NCI-H82 treated with DMSO at 0.1 percent for 48 hours (cell line): ENCODE results near the gene ALK.

Experiments used
- DNase-seq: peaks from one replicate; lab custom pipeline; 2025; ENCODE audit not compliant: unreplicated experiment; lab: John Stamatoyannopoulos, UW

ALK gene

DNA sequence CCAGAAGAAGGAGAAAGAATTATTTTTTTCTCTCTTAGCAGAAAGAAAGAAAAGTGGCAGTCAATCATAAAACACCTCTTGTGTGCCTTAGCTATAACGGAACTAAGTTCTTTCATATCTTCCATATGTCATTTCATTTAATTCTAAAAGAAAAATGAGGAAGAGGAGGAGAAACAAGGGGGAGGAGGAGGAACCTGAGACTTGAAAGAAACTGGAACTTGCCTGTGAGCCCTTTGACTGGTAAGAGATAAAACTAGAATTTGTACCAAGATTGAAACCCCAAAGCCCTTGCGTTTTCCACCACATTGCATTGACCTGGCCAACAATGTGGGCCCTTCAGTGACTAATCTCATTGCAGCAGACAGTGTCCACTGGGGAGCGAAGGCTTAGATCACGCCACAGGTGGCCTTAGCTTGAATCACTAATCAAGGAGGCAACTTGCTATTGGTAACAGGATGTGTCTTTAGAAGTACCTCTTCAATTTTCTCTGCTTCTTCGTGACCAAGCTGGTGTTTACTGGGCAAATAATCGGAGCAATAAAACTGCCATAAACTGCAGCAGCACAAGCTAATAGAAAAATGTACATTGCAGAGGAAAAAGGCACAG lies 498.2 kb downstream of the ALK start:
- no peak for DNase-seq

DNA sequence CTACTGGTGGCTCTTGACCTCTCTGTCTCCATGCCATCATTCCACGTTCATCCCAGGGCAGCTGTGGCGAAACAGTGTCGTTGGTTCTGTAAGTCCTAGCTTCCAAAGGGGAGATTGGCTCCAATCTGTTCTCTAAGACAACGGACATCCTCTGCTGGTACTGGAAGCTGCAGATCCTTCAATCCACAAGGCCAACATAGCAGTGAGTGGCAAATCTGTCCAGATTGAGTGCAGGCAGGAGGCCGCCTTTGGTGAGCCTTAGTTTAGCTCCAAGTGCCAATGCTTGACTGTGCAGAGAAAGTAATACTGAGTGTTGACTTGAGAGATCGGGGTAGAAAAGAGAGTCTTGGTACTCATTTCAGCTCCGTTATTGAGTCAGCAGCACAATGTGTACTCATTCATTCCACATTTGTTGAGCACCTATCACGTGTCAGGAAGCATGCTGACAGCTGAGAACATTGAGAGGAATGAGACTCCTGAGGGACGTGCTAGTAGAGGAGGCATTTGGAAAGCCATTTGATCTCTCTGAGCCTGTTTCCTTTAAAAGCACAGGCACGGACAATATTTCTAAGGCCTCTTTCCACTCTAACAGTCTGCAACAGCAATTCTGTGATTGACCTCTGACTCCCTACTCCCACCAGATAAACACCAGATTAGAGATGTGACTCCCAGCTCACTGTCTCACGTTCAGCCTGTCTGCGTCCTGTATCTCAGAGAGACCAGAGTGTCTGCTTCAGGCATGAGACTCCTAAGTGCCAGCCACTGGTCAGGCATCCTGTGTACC lies 500.2 kb downstream of the ALK start:
- no peak for DNase-seq

DNA sequence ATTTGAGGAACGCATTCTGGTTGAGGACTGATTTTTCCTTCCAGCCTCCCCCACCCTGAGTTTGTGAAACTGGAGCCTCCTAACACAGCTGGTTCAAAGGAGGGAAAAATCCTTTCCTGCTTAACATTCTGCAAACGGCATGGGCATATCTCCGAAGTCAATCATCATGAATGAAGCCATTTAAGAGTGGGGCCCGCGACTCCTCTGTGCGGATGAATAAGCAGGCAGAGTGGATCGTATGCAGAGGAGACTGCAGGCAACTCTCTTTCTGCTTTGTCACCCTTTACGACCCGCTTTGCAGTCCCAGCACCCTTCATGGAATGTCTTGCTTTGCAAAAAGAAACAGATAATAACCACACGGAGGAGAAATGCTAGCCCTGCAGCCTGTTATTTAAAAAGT lies 500.9 kb downstream of the ALK start:
- DNase-seq, result no peak

GRCh38 chr2:29417630-29418029 lies 503.8 kb downstream of the ALK start:
- DNase-seq, result no peak

- no peak for DNase-seq
Observed at GRCh38 chr2:29412197-29412925, 509.0 kb downstream of the ALK start.

- DNase-seq, result no peak
Observed at GRCh38 chr2:29405707-29406106, 515.7 kb downstream of the ALK start.

DNA sequence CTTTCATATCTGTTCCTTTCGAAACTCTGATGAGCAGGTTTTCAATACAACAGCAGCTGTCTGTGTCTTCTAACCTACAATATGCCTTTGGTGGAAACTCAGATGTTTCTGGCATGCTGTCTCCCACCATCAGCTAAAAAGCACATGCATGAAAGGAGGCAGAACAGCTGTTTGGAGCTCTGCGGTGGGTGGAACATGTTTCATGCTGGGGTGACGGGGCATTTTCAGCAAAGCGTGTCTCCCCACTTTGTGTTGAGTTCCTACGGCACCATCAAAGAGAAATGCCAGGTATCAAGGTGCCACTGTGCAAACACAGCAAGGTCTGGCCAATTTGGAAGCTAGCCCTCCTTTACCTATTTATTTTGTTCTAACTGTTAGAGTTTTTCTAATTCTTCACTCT lies 516.1 kb downstream of the ALK start:
- DNase-seq, result no peak

GRCh38 chr2:29401994-29402393 lies 519.4 kb downstream of the ALK start:
- DNase-seq, result no peak

- DNase-seq, result no peak
Observed at GRCh38 chr2:29400930-29401653, 520.3 kb downstream of the ALK start.

DNA sequence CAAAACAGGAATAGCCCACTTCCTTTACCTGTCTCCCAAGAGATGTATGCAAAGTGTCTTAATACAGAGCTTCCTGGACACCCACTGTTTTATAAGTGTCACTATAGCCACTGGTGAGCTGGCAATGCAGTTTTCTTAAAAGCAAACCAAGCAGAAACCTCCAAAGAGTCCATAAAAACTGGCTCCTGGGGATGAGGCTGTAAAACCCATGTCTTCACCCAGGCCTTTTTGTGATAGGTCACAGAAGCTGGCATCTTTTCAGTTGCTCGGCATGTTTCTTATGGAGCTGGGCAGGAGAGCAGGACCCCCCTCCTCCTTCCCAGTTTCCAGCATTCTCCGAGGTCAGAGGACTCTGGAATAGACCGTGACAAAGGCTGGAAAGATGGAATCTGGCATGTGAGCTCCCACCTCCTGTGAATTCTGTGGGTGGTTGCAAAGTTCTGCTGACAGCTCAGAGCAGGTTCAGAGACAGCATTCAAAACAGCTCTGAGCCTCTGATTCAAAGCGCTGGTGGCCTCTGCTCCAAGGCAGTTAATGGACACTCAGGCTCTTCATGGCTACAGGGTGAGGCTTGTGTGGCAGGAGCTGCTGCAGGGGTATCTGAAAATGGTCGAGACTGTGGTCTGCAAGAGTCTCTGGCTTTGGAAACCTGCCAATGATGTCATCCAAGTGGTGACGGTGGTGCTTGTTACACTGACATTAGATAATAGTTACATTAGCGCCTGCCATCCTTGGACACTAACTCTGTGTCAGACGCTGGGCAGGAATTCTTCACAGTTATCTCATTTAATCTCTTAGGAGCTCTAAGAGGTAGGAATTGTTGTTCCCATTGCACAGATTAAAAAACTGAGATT lies 522.8 kb downstream of the ALK start:
- no peak for DNase-seq

DNA sequence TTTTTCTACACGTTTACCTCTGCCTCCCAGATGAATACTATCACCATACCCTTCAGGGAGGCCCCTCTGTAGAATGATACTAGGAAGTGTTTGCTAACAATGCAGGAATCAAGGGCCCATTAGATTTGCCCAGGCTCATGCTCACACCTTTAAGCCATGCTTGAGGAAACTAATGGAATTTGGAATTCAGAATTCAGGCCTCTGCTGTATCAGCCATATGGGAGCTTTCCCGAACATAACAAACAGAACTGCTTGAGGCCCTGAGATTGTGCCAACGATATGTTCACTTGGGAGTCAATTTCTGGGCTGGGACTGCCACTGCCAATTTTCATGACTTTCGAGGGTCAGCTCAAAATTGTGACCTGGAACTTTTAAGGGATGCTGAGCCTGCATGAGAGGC lies 523.7 kb downstream of the ALK start:
- DNase-seq, result no peak

DNA sequence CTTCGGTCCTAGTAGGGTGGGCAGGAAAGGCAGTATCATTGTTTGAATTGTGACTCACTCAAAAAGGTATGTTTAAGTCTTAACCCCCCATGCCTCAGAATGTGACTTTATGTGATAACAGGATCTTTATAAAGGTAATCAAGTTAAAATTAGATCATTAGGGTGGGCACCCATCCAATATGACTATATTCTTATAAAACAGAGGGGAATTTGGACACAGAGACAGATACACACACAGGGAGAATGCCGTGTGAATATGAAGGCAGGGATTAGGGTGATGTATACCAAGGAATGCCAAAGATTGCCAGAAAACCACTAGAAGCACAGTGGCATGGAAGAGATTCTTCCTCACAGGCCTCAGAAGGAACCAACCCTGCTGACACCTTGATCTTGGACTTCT lies 524.3 kb downstream of the ALK start:
- DNase-seq, result no peak

- DNase-seq, result no peak
Observed at GRCh38 chr2:29394981-29395350, 526.4 kb downstream of the ALK start.

GRCh38 chr2:29394311-29394980 lies 526.9 kb downstream of the ALK start:
- DNase-seq, result no peak

- DNase-seq, result no peak
Observed at GRCh38 chr2:29393676-29394075, 527.7 kb downstream of the ALK start.

GRCh38 chr2:29392774-29393173 lies 528.6 kb downstream of the ALK start:
- DNase-seq, result no peak

GRCh38 chr2:29390136-29390535 lies 531.2 kb downstream of the ALK start:
- no peak for DNase-seq

- DNase-seq, result no peak
Observed at GRCh38 chr2:29389686-29390085, 531.7 kb downstream of the ALK start.

DNA sequence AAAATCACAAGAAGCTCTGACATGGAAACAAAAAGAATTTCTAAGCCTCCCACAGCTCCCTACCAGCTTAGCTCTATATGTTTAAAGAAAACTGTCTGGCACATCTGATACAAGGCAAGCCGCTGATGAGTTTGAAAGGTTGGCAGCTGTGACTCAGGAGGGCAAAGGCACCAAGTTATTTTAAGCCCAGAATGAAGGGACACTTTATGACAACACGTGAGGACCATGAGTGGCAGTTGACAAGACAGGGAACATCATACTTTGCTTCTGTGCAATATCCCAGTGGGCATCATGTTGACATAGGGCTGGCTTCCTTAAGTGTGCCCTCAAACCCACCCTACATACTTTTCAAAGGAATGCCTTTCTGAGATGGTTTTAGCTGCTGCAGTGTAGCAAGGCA lies 533.3 kb downstream of the ALK start:
- DNase-seq, result no peak

DNA sequence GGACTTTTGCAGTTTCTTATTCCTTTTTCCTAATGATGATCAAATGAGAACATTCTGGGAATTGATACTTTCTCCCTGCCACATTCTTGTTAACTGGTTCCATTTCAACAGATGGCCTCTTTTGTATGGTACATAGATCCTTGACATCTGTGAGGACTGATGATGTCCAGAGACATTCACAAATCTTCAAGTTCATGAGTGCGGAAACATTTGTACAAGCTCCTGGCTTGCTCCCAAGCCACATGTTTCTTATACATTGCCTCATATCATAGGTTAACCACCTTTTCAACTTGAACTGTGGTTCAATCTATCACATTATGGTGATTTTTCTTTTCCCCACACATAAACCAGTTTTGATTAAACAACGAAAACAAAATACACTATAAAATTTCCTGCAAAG lies 538.9 kb downstream of the ALK start:
- no peak for DNase-seq
